Measurements from ENCODE around the gene AHDC1.
A peak's percentile ranks its signal among the peaks of the same experiment; 100 is the strongest.
"Not testable (repeated sequence)": the region's sequence is repeated elsewhere in the genome, so short reads cannot be mapped to it uniquely, and the experiment has no call there.

Gene AHDC1

GRCh38 chr1:27538305-27538676 is 65.7 kb downstream of the AHDC1 start:
- not testable (repeated sequence) for DNase-seq

- DNase-seq = peak in 55 of 58 donors; percentile 17 to 92 (median 72)
Measured at GRCh38 chr1:27536767-27537166, 67.2 kb downstream of the AHDC1 start.

GRCh38 chr1:27536010-27536757 is 67.8 kb downstream of the AHDC1 start:
- peak in 49 of 58 donors; percentile 20 to 85 (median 52) for DNase-seq

- no peak for DNase-seq
Measured at GRCh38 chr1:27535386-27535785, 68.6 kb downstream of the AHDC1 start.

- DNase-seq = no peak
Measured at GRCh38 chr1:27531959-27532685, 71.8 kb downstream of the AHDC1 start.

GRCh38 chr1:27530192-27530591 is 73.8 kb downstream of the AHDC1 start:
- no peak for DNase-seq

GRCh38 chr1:27529704-27530018 is 74.3 kb downstream of the AHDC1 start:
- DNase-seq = no peak

GRCh38 chr1:27528818-27529703 is 74.9 kb downstream of the AHDC1 start:
- DNase-seq = peak in 52 of 58 donors; percentile 31 to 91 (median 67)

GRCh38 chr1:27527890-27528817 is 75.8 kb downstream of the AHDC1 start:
- peak in 48 of 58 donors; percentile 15 to 79 (median 48) for DNase-seq

GRCh38 chr1:27527223-27527889 is 76.6 kb downstream of the AHDC1 start:
- peak in 24 of 58 donors; percentile 18 to 69 (median 39) for DNase-seq

GRCh38 chr1:27526569-27527222 is 77.2 kb downstream of the AHDC1 start:
- peak in 10 of 58 donors; percentile 16 to 76 (median 37) for DNase-seq

GRCh38 chr1:27525296-27526272 is 78.4 kb downstream of the AHDC1 start:
- peak in 29 of 58 donors; percentile 13 to 58 (median 37) for DNase-seq

- no peak for DNase-seq
Measured at GRCh38 chr1:27523337-27524020, 80.5 kb downstream of the AHDC1 start.

GRCh38 chr1:27522432-27523336 is 81.3 kb downstream of the AHDC1 start:
- DNase-seq = peak in 44 of 58 donors; percentile 26 to 81 (median 54)

GRCh38 chr1:27521861-27522431 is 82.0 kb downstream of the AHDC1 start:
- DNase-seq = peak in 8 of 58 donors; percentile 21 to 79 (median 47)

- peak in 54 of 58 donors; percentile 24 to 87 (median 48) for DNase-seq
Measured at GRCh38 chr1:27521336-27521831, 82.6 kb downstream of the AHDC1 start.
